Measurements from ENCODE around the gene KATNB1.

The KATNB1 gene

GRCh38 chr16:57735755-57736418, at the start of gene KATNB1:
KATNB1 (plus strand) TSS chr16:57735770; CDS start chr16:57737244, 1,474 bp downstream.
- DNase-seq: peak in 1 of 2 donors; percentile 3

- no peak for DNase-seq
These were observed 49.0 kb upstream of the KATNB1 start for GRCh38 chr16:57686577-57686976.

- DNase-seq: peak in 1 of 2 donors; percentile 7
These were observed 48.1 kb upstream of the KATNB1 start for GRCh38 chr16:57687363-57687929.

- no peak for DNase-seq
These were observed 47.0 kb upstream of the KATNB1 start for GRCh38 chr16:57688487-57688986.

GRCh38 chr16:57688987-57689761, 46.4 kb upstream of the KATNB1 start:
- no peak for DNase-seq

- peak; percentile 56 to 73 for DNase-seq
These were observed 45.6 kb upstream of the KATNB1 start for GRCh38 chr16:57689762-57690558.

- peak; percentile 30 to 48 for DNase-seq
These were observed 44.6 kb upstream of the KATNB1 start for GRCh38 chr16:57690782-57691471.

GRCh38 chr16:57692636-57693035, 42.9 kb upstream of the KATNB1 start:
- no peak for DNase-seq

- DNase-seq: no peak
These were observed 42.0 kb upstream of the KATNB1 start for GRCh38 chr16:57693550-57693949.

GRCh38 chr16:57694231-57694724, 41.3 kb upstream of the KATNB1 start:
- no peak for DNase-seq

GRCh38 chr16:57694725-57695679, 40.6 kb upstream of the KATNB1 start, which contains the start of gene DRC7:
DRC7 (plus strand) TSS chr16:57694806; CDS start chr16:57697950, 3,144 bp downstream.
- DNase-seq: peak; percentile 61 to 69

- no peak for DNase-seq
These were observed 39.9 kb upstream of the KATNB1 start for GRCh38 chr16:57695680-57696069.

- no peak for DNase-seq
These were observed 39.3 kb upstream of the KATNB1 start for GRCh38 chr16:57696240-57696639.

GRCh38 chr16:57697896-57698537, 37.6 kb upstream of the KATNB1 start:
- DNase-seq: no peak

- DNase-seq: no peak
These were observed 36.7 kb upstream of the KATNB1 start for GRCh38 chr16:57698812-57699405.

GRCh38 chr16:57699481-57699880, 36.1 kb upstream of the KATNB1 start:
- DNase-seq: no peak

GRCh38 chr16:57699899-57700298, 35.7 kb upstream of the KATNB1 start:
- DNase-seq: no peak

GRCh38 chr16:57700781-57701551, 34.6 kb upstream of the KATNB1 start:
- DNase-seq: no peak

Measured in inflammatory macrophage treated with lipopolysaccharide for 1 hour (primary cell).